SK-N-SH (cell line): ENCODE measurements around the gene ELFN2. TPM values are rescaled to one million over a fixed set of nuclear protein-coding genes. Genes with fewer than 3 reads are reported as not detected.

ENCODE experiments used
- CTCF ChIA-PET: fragments of 300-600, 350-600 bp; formaldehyde crosslinking; extraction: SDS; loops from one replicate; lab custom pipeline; 2021; lab: Yijun Ruan, JAX
- POLR2A ChIA-PET: fragments of 350-600 bp; sonication (Branson Sonifier 250); formaldehyde crosslinking; extraction: SDS; loops from one replicate; lab custom pipeline; 2020; ENCODE audit warnings: antibody characterized with exemption, inconsistent platforms; lab: Yijun Ruan, JAX
- DNase-seq: peaks from one replicate; pipeline ENCODE4 v3.0.0; 2012
- H2AFZ ChIP-seq: fragments of 200-600 bp; sonication (generic); 2 replicates; pipeline ENCODE4 v1.8.1; 2016; ENCODE audit warnings: antibody characterized with exemption, mild to moderate bottlenecking, low read depth
- H3F3A ChIP-seq: fragments of 200-600 bp; sonication (generic); replicated peaks from 2 replicates; pipeline ENCODE3; 2016; ENCODE audit warnings: antibody characterized with exemption, mild to moderate bottlenecking; ENCODE audit not compliant: insufficient read depth
- H3K27ac ChIP-seq, 2 experiments: fragments of 200-500 bp in 1 of 2; fragments of 200-600 bp in 1 of 2; sonication (Bioruptor generic) in 1 of 2; sonication (generic), shearing (Covaris generic) in 1 of 2; 2 replicates each; pipeline versions ENCODE4 v1.5.1 to v1.6.1; 2014 to 2016; ENCODE audit warnings: low read depth in 2 of 2, inconsistent platforms in 1 of 2, low read length in 1 of 2, mild to moderate bottlenecking in 1 of 2, mixed read lengths in 1 of 2
- H3K27me3 ChIP-seq: fragments of 200-600 bp; sonication (generic), shearing (Covaris generic); 2 replicates; pipeline ENCODE4 v1.6.1; 2016; ENCODE audit warnings: mixed run types; ENCODE audit not compliant: insufficient read depth
- H3K36me3 ChIP-seq, 2 experiments: fragments of 200-500 bp in 1 of 2; fragments of 200-600 bp in 1 of 2; sonication (Bioruptor generic) in 1 of 2; sonication (generic) in 1 of 2; replicated peaks in 1 of 2; 2 replicates each; pipeline versions ENCODE3 to v1.5.1; 2014 to 2016; ENCODE audit warnings: low read length in 1 of 2, mild to moderate bottlenecking in 1 of 2; ENCODE audit not compliant: insufficient read depth in 2 of 2, control insufficient read depth in 1 of 2
- H3K4me1 ChIP-seq, 2 experiments: fragments of 200-500 bp in 1 of 2; fragments of 200-600 bp in 1 of 2; sonication (Bioruptor generic) in 1 of 2; sonication (generic), shearing (Covaris generic) in 1 of 2; 2 replicates each; pipeline versions ENCODE4 v1.5.1 to v1.6.1; 2014 to 2016; ENCODE audit warnings: low read depth in 1 of 2, low read length in 1 of 2, mixed run types in 1 of 2; ENCODE audit not compliant: insufficient read depth in 2 of 2, control insufficient read depth in 1 of 2
- H3K4me2 ChIP-seq: fragments of 200-600 bp; sonication (generic), shearing (Covaris generic); 2 replicates; pipeline ENCODE4 v1.6.1; 2017; ENCODE audit warnings: mixed run types
- H3K4me3 ChIP-seq, 2 experiments: fragments of 200-500 bp in 1 of 2; fragments of 200-600 bp in 1 of 2; sonication (Bioruptor generic) in 1 of 2; sonication (generic), shearing (Covaris generic) in 1 of 2; 2 replicates each; pipeline versions ENCODE4 v1.5.1 to v1.8.1; 2014 to 2016; ENCODE audit warnings: low read depth in 2 of 2, inconsistent platforms in 1 of 2, low read length in 1 of 2, mild to moderate bottlenecking in 1 of 2, mixed read lengths in 1 of 2, moderate library complexity in 1 of 2
- H3K79me2 ChIP-seq: fragments of 200-600 bp; sonication (generic); 2 replicates; pipeline ENCODE4 v1.8.1; 2017; ENCODE audit warnings: mild to moderate bottlenecking; ENCODE audit not compliant: insufficient read depth
- H3K9ac ChIP-seq: fragments of 200-600 bp; sonication (generic); 2 replicates; pipeline ENCODE4 v1.6.1; 2017; ENCODE audit warnings: mixed run types
- H3K9me2 ChIP-seq: fragments of 200-600 bp; sonication (generic); 2 replicates; pipeline ENCODE4 v1.6.1; 2017; ENCODE audit warnings: mixed run types
- H3K9me3 ChIP-seq: fragments of 200-600 bp; sonication (generic); 2 replicates; pipeline ENCODE4 v1.6.1; 2017; ENCODE audit warnings: mixed run types, mild to moderate bottlenecking, moderate library complexity
- H4K20me1 ChIP-seq: fragments of 200-600 bp; sonication (generic); 2 replicates; pipeline ENCODE4 v1.6.1; 2017; ENCODE audit warnings: mild to moderate bottlenecking, mixed run types; ENCODE audit not compliant: insufficient read depth
- CHD2 ChIP-seq: fragments of 150-350 bp; IDR thresholded peaks from 2 replicates; pipeline ENCODE4 v1.6.1; 2018; ENCODE audit warnings: low read length; ENCODE audit not compliant: partially characterized antibody
- EP300 ChIP-seq, 2 experiments: IDR thresholded peaks; 2 replicates each; pipeline versions ENCODE4 v1.4.0 to v1.6.1; 2012; ENCODE audit warnings: borderline replicate concordance in 1 of 2, low read depth in 1 of 2, low read length in 1 of 2
- GATA2 ChIP-seq: sonication (generic); formaldehyde crosslinking; IDR thresholded peaks from 2 replicates; pipeline ENCODE4 v1.5.0; 2020; ENCODE audit warnings: mild to moderate bottlenecking, missing genetic modification reagents
- MXI1 ChIP-seq: IDR thresholded peaks from 2 replicates; pipeline ENCODE4 v1.6.1; 2012; ENCODE audit warnings: mild to moderate bottlenecking, low read depth, low read length, improper control_type of control experiment
- RCOR1 ChIP-seq: fragments of 150-350 bp; IDR thresholded peaks from 2 replicates; pipeline ENCODE4 v1.6.1; 2017; ENCODE audit warnings: antibody characterized with exemption, low read length
- TCF12 ChIP-seq: IDR thresholded peaks from 2 replicates; pipeline ENCODE4 v1.4.0; 2012
- USF2 ChIP-seq: fragments of 150-350 bp; IDR thresholded peaks from 2 replicates; pipeline ENCODE4 v1.6.1; 2017; ENCODE audit warnings: antibody characterized with exemption, low read length, low read depth, borderline replicate concordance
- YY1 ChIP-seq: IDR thresholded peaks from 2 replicates; pipeline ENCODE4 v1.4.0; 2012; ENCODE audit warnings: low read depth, mild to moderate bottlenecking
- WGBS: methylation state at CpG from one replicate; pipeline ENCODE4 v1.1.6; 2017; ENCODE audit warnings: low lambda C conversion rate; 5-methylcytosine and 5-hydroxymethylcytosine counted together
- polyA plus RNA-seq, 3 experiments: library from polyadenylated mRNA; depleted of rRNA; stranded (reverse); fragments of >200 nt; gene quantifications; 2 replicates each; pipeline ENCODE4 v1.2.3, GENCODE V29; 2012
- TF ChIP-seq, protein P1 (sequence below): IDR thresholded peaks from 2 replicates; pipeline ENCODE4 v1.6.1; 2012; ENCODE audit warnings: mild to moderate bottlenecking, low read depth, low read length, moderate library complexity
- TF ChIP-seq, protein P2 (sequence below): IDR thresholded peaks from 2 replicates; pipeline ENCODE4 v1.4.0; 2012; ENCODE audit warnings: low read depth, borderline replicate concordance

ELFN2 gene
- polyA plus RNA-seq, 1 of the 3 experiments (the other 2 are of a cell fraction): 2.8 TPM

DNA sequence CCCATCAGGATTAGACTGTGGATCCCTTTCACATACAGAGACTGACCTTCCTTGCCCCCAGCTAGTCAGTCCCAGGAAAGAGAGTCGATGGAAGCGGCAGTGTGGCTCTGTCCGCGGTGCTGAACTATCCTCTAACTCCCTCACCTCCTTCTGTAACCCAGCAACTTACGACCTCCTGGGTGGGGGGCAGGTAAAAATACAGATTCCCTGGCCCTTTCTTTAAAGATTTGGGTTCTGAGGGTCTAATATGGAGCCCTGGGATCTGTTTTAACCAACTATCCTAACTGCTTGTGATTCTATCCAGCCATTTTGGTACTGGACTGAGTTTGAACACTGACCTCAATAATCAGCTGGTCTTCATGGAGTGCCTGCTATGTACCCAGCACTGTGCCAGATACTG lies 35.7 kb upstream of the ELFN2 start:
- peaks cover 0 to 27% of the 10 kb centered on the region in 2 experiments; a peak in 1 of 4 replicates for H3K4me1 ChIP-seq
- no peaks in the 10 kb centered on the region for H3K9me2 ChIP-seq
- H3K4me2 ChIP-seq: no peak overlapping the region
- H4K20me1 ChIP-seq: no peaks in the 10 kb centered on the region
- H3K9ac ChIP-seq: no peak overlapping the region
- WGBS: 36% methylated on average over 4 of the region's 5 CpGs
- H2AFZ ChIP-seq: no peak overlapping the region
- 0 out of 2 replicates have a peak, but pooled peaks cover 7% of the 10 kb centered on the region for H3K27me3 ChIP-seq
- H3K36me3 ChIP-seq: no peaks in the 10 kb centered on the region
- CTCF ChIA-PET: interaction anchor here (1.3 to 3.2 kb wide), 6 partner anchors 9 to 146 kb away, joined by 5 to 17 read pairs (median 10); no protein-coding TSS in a partner anchor
- H3K4me3 ChIP-seq: no peak overlapping the region
- H3K79me2 ChIP-seq: no peaks in the 10 kb centered on the region
- no peaks in the 10 kb centered on the region for H3F3A ChIP-seq
- POLR2A ChIA-PET: no interaction called here
- TF ChIP-seq, protein P1, sequence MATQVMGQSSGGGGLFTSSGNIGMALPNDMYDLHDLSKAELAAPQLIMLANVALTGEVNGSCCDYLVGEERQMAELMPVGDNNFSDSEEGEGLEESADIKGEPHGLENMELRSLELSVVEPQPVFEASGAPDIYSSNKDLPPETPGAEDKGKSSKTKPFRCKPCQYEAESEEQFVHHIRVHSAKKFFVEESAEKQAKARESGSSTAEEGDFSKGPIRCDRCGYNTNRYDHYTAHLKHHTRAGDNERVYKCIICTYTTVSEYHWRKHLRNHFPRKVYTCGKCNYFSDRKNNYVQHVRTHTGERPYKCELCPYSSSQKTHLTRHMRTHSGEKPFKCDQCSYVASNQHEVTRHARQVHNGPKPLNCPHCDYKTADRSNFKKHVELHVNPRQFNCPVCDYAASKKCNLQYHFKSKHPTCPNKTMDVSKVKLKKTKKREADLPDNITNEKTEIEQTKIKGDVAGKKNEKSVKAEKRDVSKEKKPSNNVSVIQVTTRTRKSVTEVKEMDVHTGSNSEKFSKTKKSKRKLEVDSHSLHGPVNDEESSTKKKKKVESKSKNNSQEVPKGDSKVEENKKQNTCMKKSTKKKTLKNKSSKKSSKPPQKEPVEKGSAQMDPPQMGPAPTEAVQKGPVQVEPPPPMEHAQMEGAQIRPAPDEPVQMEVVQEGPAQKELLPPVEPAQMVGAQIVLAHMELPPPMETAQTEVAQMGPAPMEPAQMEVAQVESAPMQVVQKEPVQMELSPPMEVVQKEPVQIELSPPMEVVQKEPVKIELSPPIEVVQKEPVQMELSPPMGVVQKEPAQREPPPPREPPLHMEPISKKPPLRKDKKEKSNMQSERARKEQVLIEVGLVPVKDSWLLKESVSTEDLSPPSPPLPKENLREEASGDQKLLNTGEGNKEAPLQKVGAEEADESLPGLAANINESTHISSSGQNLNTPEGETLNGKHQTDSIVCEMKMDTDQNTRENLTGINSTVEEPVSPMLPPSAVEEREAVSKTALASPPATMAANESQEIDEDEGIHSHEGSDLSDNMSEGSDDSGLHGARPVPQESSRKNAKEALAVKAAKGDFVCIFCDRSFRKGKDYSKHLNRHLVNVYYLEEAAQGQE: peak; percentile 98
- TF ChIP-seq EP300 (IDR thresholded peaks at IDR 0.05; ENCODE audit: borderline replicate concordance in 1 of 2, low read depth in 1 of 2, low read length in 1 of 2) (no peak), RCOR1 (no peak)
- TF ChIP-seq, protein P2, sequence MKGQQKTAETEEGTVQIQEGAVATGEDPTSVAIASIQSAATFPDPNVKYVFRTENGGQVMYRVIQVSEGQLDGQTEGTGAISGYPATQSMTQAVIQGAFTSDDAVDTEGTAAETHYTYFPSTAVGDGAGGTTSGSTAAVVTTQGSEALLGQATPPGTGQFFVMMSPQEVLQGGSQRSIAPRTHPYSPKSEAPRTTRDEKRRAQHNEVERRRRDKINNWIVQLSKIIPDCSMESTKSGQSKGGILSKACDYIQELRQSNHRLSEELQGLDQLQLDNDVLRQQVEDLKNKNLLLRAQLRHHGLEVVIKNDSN: no peak
- TF ChIP-seq, all 33 proteins: peak for 1
- H3K27ac ChIP-seq: peak overlapping the region in 1 of 2 experiments; percentile 78; a peak in 2 of 4 replicates
- H3K9me3 ChIP-seq: no peaks in the 10 kb centered on the region
- DNase-seq: no peak

DNA sequence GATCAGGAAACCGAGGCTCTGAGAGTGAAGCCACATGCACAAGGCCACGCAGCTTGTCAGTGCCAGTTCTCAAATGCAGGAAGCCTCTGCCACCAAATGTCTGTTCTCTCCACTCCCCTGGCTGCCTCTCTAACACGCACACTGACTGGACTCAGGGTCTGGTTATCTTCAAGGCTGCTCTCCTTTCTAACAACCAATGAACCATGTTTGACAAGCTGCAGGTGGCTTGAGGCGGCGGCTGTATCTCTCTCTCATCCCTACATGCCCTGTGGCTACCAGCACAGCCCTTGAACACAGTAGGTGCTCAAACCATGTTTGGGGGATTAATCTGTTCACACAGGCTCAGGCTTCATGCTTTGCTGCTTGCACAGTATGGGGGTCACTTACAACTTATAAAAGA lies 35.2 kb upstream of the ELFN2 start:
- CTCF ChIA-PET: interaction anchor here (1.2 to 3.2 kb wide), 7 partner anchors 10 to 146 kb away, joined by 3 to 17 read pairs (median 7); no protein-coding TSS in a partner anchor

More for the DNA sequence above, 35.2 kb upstream of the ELFN2 start:
- TF ChIP-seq GATA2 (CRISPR knock-in tag) (peak; percentile 47; the same call in 1 of the 2 replicates), MXI1 (peak; percentile 54; the same call in 1 of the 2 replicates), EP300 (IDR thresholded peaks at IDR 0.05; ENCODE audit: borderline replicate concordance in 1 of 2, low read depth in 1 of 2, low read length in 1 of 2) (peak in 1 of 2 experiments; percentile 80; a peak in 2 of 4 replicates), RCOR1 (peak; percentile 62), TCF12 (peak; percentile 11; the same call in 1 of the 2 replicates), CHD2 (peak; percentile 46), USF2 (no peak), YY1 (no peak)
- H3K9me3 ChIP-seq: no peaks in the 10 kb centered on the region
- no peak overlapping the region for H3K4me3 ChIP-seq
- H3F3A ChIP-seq: no peaks in the 10 kb centered on the region
- 0 out of 2 replicates have a peak, but pooled peaks cover 7% of the 10 kb centered on the region for H3K27me3 ChIP-seq
- POLR2A ChIA-PET: no interaction called here
- H3K9me2 ChIP-seq: no peaks in the 10 kb centered on the region
- H2AFZ ChIP-seq: no peak overlapping the region
- H3K27ac ChIP-seq: peak overlapping the region in 1 of 2 experiments; percentile 78; a peak in 2 of 4 replicates
- no peaks in the 10 kb centered on the region for H4K20me1 ChIP-seq
- peak; percentile 69 for DNase-seq
- H3K9ac ChIP-seq: no peak overlapping the region
- H3K79me2 ChIP-seq: no peaks in the 10 kb centered on the region
- no peak overlapping the region for H3K4me2 ChIP-seq
- H3K36me3 ChIP-seq: no peaks in the 10 kb centered on the region
- H3K4me1 ChIP-seq: peaks cover 0 to 27% of the 10 kb centered on the region in 2 experiments; a peak in 1 of 4 replicates
- WGBS: 8% methylated on average over 5 of the region's 5 CpGs
